Kidney epithelial cell (primary cell): ENCODE measurements around the gene GUCY2F. TPM values are rescaled to one million over a fixed set of nuclear protein-coding genes. Genes with fewer than 3 reads are reported as not detected.

Experiments used
- DNase-seq: peaks from one replicate; pipeline ENCODE4 v3.0.0-alpha.2; 2010; ENCODE audit warnings: low read depth
- H3K27me3 ChIP-seq: 2 replicates; pipeline ENCODE4 v1.6.0; 2011; ENCODE audit warnings: low read length; ENCODE audit not compliant: control insufficient read depth, insufficient read depth
- H3K36me3 ChIP-seq: 2 replicates; pipeline ENCODE4 v1.5.1; 2011; ENCODE audit warnings: low read length; ENCODE audit not compliant: control insufficient read depth, insufficient read depth
- H3K4me3 ChIP-seq: 2 replicates; pipeline ENCODE4 v1.5.1; 2011; ENCODE audit warnings: low read depth, mild to moderate bottlenecking, control low read depth, low read length
- total RNA-seq: library from RNA; depleted of rRNA; stranded (reverse); fragments of >200 nt; gene quantifications from 2 replicates; pipeline ENCODE4 v1.2.3, GENCODE V29; 2015
- TF ChIP-seq, protein P1 (sequence below): IDR thresholded peaks from 2 replicates; pipeline ENCODE4 v1.5.1; 2011; ENCODE audit warnings: mild to moderate bottlenecking, moderate library complexity, low read length, control low read depth, inconsistent platforms; ENCODE audit not compliant: insufficient read depth, poor library complexity, severe bottlenecking

Gene GUCY2F
- total RNA-seq, 1 donor from 2014 or later, result not detected

- Histone ChIP-seq H3K36me3 (no peaks in the 10 kb centered on the region), H3K4me3 (no peak overlapping the region), H3K27me3 (peaks cover 2% of the 10 kb centered on the region)
- DNase-seq, result peak; percentile 32
- TF ChIP-seq, protein P1, sequence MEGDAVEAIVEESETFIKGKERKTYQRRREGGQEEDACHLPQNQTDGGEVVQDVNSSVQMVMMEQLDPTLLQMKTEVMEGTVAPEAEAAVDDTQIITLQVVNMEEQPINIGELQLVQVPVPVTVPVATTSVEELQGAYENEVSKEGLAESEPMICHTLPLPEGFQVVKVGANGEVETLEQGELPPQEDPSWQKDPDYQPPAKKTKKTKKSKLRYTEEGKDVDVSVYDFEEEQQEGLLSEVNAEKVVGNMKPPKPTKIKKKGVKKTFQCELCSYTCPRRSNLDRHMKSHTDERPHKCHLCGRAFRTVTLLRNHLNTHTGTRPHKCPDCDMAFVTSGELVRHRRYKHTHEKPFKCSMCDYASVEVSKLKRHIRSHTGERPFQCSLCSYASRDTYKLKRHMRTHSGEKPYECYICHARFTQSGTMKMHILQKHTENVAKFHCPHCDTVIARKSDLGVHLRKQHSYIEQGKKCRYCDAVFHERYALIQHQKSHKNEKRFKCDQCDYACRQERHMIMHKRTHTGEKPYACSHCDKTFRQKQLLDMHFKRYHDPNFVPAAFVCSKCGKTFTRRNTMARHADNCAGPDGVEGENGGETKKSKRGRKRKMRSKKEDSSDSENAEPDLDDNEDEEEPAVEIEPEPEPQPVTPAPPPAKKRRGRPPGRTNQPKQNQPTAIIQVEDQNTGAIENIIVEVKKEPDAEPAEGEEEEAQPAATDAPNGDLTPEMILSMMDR, result peak; percentile 28
These were observed 8.7 kb downstream of the GUCY2F start for GRCh38 chrX:109472939-109473735.

DNA sequence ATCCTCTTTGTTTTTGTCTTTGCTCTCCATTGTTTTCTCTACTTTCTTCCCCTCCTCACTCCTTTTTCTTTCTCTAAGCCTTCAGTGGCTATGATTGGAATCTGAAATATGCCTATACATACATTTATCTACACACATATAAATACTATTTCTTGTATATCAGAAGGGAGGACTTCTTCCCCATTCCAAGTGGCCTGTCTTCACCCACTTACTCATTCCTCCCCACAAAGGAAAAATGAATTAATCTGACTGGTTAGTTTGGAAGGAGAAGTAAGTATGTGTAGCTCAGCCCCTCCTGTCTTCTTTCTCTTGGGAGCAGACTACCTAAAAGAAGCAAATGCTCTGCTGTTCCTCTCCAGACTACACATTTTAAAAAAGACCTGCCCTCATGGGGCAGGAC is 17.7 kb downstream of the GUCY2F start:
- no peak for DNase-seq
- TF ChIP-seq, protein P1, result no peak
- no peaks in the 10 kb centered on the region for H3K36me3 ChIP-seq

GRCh38 chrX:109463784-109464183 is 18.1 kb downstream of the GUCY2F start:
- Histone ChIP-seq H3K4me3 (no peak overlapping the region), H3K36me3 (no peaks in the 10 kb centered on the region), H3K27me3 (no peaks in the 10 kb centered on the region)
- TF ChIP-seq, protein P1, result no peak
- no peak for DNase-seq

More for the DNA sequence above, 17.7 kb downstream of the GUCY2F start:
- Histone ChIP-seq H3K4me3 (no peak overlapping the region), H3K27me3 (no peaks in the 10 kb centered on the region)

DNA sequence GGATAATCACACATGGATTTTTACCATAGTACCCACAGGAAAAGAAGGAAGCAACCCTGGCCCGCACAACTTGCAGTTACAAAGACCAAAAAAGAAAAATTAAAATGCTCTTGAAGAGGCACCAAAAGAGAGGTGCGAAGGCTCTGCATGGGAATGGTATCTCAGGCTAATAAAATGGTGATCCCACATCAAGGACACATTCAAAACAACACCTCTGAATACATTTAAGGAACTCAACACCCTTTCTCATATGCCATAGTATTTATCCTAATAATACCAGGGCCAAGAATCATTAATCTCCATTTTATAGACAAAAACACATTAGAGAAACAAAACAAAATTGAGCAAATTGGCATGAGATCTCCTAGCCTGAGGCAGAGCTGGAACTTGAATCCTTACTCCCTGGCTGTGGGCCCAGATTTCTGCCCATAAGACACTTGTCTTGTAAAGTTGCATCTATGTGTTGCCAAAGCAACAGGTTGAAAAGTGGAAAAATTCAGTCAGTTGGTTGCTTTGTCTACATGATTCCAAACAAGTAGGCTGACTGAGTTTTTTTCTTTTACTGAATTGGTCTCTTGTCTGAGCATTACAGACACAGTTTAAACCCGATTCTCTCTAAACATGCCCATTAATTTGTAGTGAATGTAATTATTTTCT is 33.5 kb downstream of the GUCY2F start:
- Histone ChIP-seq H3K27me3 (no peaks in the 10 kb centered on the region), H3K4me3 (no peak overlapping the region), H3K36me3 (no peaks in the 10 kb centered on the region)
- DNase-seq, result no peak
- TF ChIP-seq, protein P1, result no peak

DNA sequence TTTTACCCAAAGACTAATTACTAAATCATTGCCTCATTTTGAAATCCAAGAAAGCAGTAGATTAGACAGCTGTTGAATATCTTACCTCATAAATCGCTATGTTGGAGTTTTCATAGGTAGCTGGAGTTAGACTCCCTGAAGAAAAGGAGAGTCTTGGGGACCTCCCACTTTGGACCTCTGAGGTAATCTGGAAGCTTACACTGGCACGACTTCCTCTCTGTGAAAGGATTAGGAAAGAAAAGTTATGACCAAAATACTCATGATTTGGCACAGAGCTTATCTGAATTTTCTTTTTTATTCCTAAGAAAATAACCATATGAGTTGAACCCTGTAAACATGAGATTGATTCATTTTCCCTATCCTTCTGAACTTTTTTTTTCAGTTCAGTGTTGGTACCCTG is 40.6 kb downstream of the GUCY2F start:
- TF ChIP-seq, protein P1, result no peak
- H3K27me3 ChIP-seq, result no peaks in the 10 kb centered on the region
- H3K4me3 ChIP-seq, result no peak overlapping the region
- no peaks in the 10 kb centered on the region for H3K36me3 ChIP-seq
- no peak for DNase-seq

DNA sequence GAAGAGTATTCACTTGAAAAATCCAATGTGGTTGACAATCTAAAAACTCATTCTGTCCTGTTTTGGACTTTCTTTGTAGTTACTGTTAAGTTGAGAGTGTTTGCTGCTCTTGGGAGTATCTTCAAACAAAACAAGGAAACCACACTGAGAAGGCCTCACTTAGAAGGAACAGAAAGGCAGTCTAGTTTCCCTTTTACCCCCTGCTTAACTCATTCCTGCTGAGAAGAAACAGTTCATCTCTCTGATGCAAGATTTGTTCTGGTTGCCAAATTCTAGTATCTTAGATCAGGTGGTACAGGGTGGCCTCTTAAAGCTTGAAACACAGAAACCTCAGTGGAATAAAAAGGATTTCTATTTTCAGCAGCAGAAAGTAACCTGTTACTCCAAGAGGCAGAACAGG is 41.4 kb downstream of the GUCY2F start:
- TF ChIP-seq, protein P1, result no peak
- no peak overlapping the region for H3K4me3 ChIP-seq
- no peaks in the 10 kb centered on the region for H3K27me3 ChIP-seq
- H3K36me3 ChIP-seq, result no peaks in the 10 kb centered on the region
- DNase-seq, result no peak
